HEK293 (cell line): ENCODE results near the gene NEK6.

Experiments
- CTCF ChIA-PET: fragments of 350-600 bp; formaldehyde crosslinking; extraction: SDS; loops from one replicate; lab custom pipeline; 2021; ENCODE audit warnings: antibody characterized with exemption; lab: Yijun Ruan, JAX
- POLR2A ChIA-PET: fragments of 300-600 bp; formaldehyde crosslinking; extraction: SDS; loops from one replicate; lab custom pipeline; 2020; ENCODE audit warnings: antibody characterized with exemption, inconsistent platforms; lab: Yijun Ruan, JAX
- H3K27ac ChIP-seq: fragments of 200-500 bp; sonication (Bioruptor generic); 2 replicates; pipeline ENCODE4 v1.5.1; 2014; ENCODE audit warnings: low read depth, low read length, control low read depth, inconsistent platforms; ENCODE audit errors: extremely low read depth
- H3K36me3 ChIP-seq, 2 experiments: fragments of 200-500 bp in 1 of 2; sonication (Bioruptor generic) in 1 of 2; 1 replicate in 1 of 2; 2 replicates in 1 of 2; pipeline ENCODE4 v1.5.1; 2014 to 2017; ENCODE audit warnings: inconsistent platforms in 2 of 2, low read length in 2 of 2; ENCODE audit not compliant: control insufficient read depth in 2 of 2, insufficient read depth in 1 of 2
- H3K4me1 ChIP-seq: fragments of 200-500 bp; sonication (Bioruptor generic); 2 replicates; pipeline ENCODE4 v1.5.1; 2014; ENCODE audit warnings: mild to moderate bottlenecking, low read length, inconsistent platforms; ENCODE audit not compliant: control insufficient read depth, insufficient read depth
- H3K4me3 ChIP-seq: 2 replicates; pipeline ENCODE4 v1.5.1; 2011; ENCODE audit warnings: low read depth, mild to moderate bottlenecking, control low read depth, low read length, moderate library complexity
- H3K9me3 ChIP-seq: fragments of 200-500 bp; sonication (Bioruptor generic); 2 replicates; pipeline ENCODE4 v1.5.1; 2014; ENCODE audit warnings: low read depth, low read length, inconsistent platforms; ENCODE audit not compliant: control insufficient read depth, insufficient read depth
- GLIS1 ChIP-seq: fragments of 450-650 bp; formaldehyde crosslinking; IDR thresholded peaks from 2 replicates; pipeline ENCODE4 v1.5.1; 2016; ENCODE audit warnings: missing biosample characterization, missing genetic modification characterization
- MYNN ChIP-seq: fragments of 450-650 bp; formaldehyde crosslinking; IDR thresholded peaks from 2 replicates; pipeline ENCODE4 v1.5.1; 2016; ENCODE audit warnings: missing biosample characterization, missing genetic modification characterization, borderline replicate concordance
- PRDM1 ChIP-seq: fragments of 450-650 bp; formaldehyde crosslinking; IDR thresholded peaks from 2 replicates; pipeline ENCODE4; 2016; ENCODE audit warnings: missing biosample characterization, missing genetic modification characterization
- SCRT1 ChIP-seq: fragments of 450-650 bp; formaldehyde crosslinking; IDR thresholded peaks from 2 replicates; pipeline ENCODE4 v1.5.1; 2016; ENCODE audit warnings: missing biosample characterization, missing genetic modification characterization, borderline replicate concordance
- SETDB1 ChIP-seq: IDR thresholded peaks from one replicate; pipeline ENCODE4 v1.6.1; 2017; ENCODE audit warnings: mild to moderate bottlenecking, low read length, moderate library complexity, mixed read lengths; ENCODE audit not compliant: insufficient read length
- YY1 ChIP-seq: fragments of 450-650 bp; formaldehyde crosslinking; IDR thresholded peaks from 2 replicates; pipeline ENCODE4 v1.5.1; 2018; ENCODE audit warnings: missing biosample characterization, missing genetic modification characterization
- ZNF10 ChIP-seq: fragments of 450-650 bp; formaldehyde crosslinking; IDR thresholded peaks from 2 replicates; pipeline ENCODE4 v1.5.1; 2017; ENCODE audit warnings: missing biosample characterization, missing genetic modification characterization
- ZNF138 ChIP-seq: fragments of 450-650 bp; formaldehyde crosslinking; IDR thresholded peaks from 2 replicates; pipeline ENCODE4 v1.5.1; 2016; ENCODE audit warnings: missing biosample characterization, missing genetic modification characterization, borderline replicate concordance
- ZNF16 ChIP-seq: fragments of 450-650 bp; formaldehyde crosslinking; IDR thresholded peaks from 2 replicates; pipeline ENCODE4 v1.5.1; 2016; ENCODE audit warnings: low read depth, missing biosample characterization, missing genetic modification characterization
- ZNF23 ChIP-seq: fragments of 450-650 bp; formaldehyde crosslinking; IDR thresholded peaks from 2 replicates; pipeline ENCODE4 v1.5.1; 2016; ENCODE audit warnings: missing biosample characterization, missing genetic modification characterization, borderline replicate concordance
- ZNF248 ChIP-seq: fragments of 450-650 bp; formaldehyde crosslinking; IDR thresholded peaks from 2 replicates; pipeline ENCODE4 v1.5.1; 2017; ENCODE audit warnings: missing biosample characterization, missing genetic modification characterization
- ZNF266 ChIP-seq: fragments of 450-650 bp; formaldehyde crosslinking; IDR thresholded peaks from 2 replicates; pipeline ENCODE4 v1.5.1; 2016; ENCODE audit warnings: missing biosample characterization, missing genetic modification characterization, low read depth
- ZNF354C ChIP-seq: fragments of 450-650 bp; formaldehyde crosslinking; IDR thresholded peaks from 2 replicates; pipeline ENCODE4 v1.5.1; 2016; ENCODE audit warnings: missing biosample characterization, missing genetic modification characterization, low read depth, borderline replicate concordance
- ZNF423 ChIP-seq: fragments of 450-650 bp; formaldehyde crosslinking; IDR thresholded peaks from 2 replicates; pipeline ENCODE4 v1.5.1; 2016; ENCODE audit warnings: missing biosample characterization, missing genetic modification characterization
- ZNF529 ChIP-seq: fragments of 450-650 bp; formaldehyde crosslinking; IDR thresholded peaks from 2 replicates; pipeline ENCODE4 v1.5.1; 2017; ENCODE audit warnings: missing genetic modification characterization, missing biosample characterization; ENCODE audit not compliant: insufficient replicate concordance
- ZNF544 ChIP-seq: fragments of 450-650 bp; formaldehyde crosslinking; IDR thresholded peaks from 2 replicates; pipeline ENCODE4 v1.5.0; 2017; ENCODE audit warnings: missing biosample characterization, missing genetic modification characterization
- ZNF626 ChIP-seq: fragments of 450-650 bp; sonication (Bioruptor Pico); formaldehyde crosslinking; IDR thresholded peaks from 2 replicates; pipeline ENCODE4 v1.5.1; 2018; ENCODE audit warnings: missing biosample characterization, missing genetic modification characterization, inconsistent platforms
- ZNF658 ChIP-seq: fragments of 450-650 bp; formaldehyde crosslinking; IDR thresholded peaks from 2 replicates; pipeline ENCODE4; 2016; ENCODE audit warnings: missing biosample characterization, missing genetic modification characterization
- TF ChIP-seq, protein P1 (sequence below): fragments of 450-650 bp; formaldehyde crosslinking; optimal IDR thresholded peaks from 2 replicates; pipeline ENCODE3; 2016; ENCODE audit warnings: missing biosample characterization, mild to moderate bottlenecking, missing genetic modification characterization
- TF ChIP-seq, protein P2 (sequence below): fragments of 450-650 bp; formaldehyde crosslinking; conservative IDR thresholded peaks from 2 replicates; pipeline ENCODE4 v1.5.1; 2016; ENCODE audit warnings: low read depth, missing biosample characterization, missing genetic modification characterization
- TF ChIP-seq, protein P3 (sequence below): fragments of 450-650 bp; formaldehyde crosslinking; IDR thresholded peaks from 2 replicates; pipeline ENCODE4 v1.5.1; 2016; ENCODE audit warnings: missing biosample characterization, missing genetic modification characterization, borderline replicate concordance
- TF ChIP-seq, protein P4 (sequence below): fragments of 450-650 bp; formaldehyde crosslinking; IDR thresholded peaks from 2 replicates; pipeline ENCODE4 v1.5.1; 2016; ENCODE audit warnings: missing biosample characterization, missing genetic modification characterization
- TF ChIP-seq, protein P5 (sequence below): fragments of 450-650 bp; formaldehyde crosslinking; IDR thresholded peaks from 2 replicates; pipeline ENCODE4 v1.5.1; 2017; ENCODE audit warnings: missing biosample characterization, missing genetic modification characterization

Gene NEK6

DNA sequence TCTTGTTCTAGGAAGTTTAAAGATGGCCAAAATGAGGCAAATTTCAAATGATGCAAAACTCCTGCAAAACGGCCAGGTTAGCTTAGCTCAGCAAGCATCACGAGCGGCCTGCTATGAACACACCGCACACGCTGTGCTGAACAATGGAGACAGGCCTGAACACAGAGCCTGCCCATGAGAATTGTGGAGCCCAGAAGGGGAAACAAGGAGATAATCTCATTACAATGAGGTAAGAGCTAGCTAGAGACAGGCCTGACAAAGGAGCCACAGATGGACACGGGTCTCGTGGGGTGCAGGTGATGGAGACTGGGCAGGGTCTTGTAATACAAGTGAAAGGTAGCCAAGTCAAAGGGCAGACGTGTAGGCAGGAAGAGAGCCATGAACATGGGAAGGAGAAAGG, 107.3 kb downstream of the NEK6 start:
- Histone ChIP-seq H3K4me1 (no peaks in the 10 kb centered on the region), H3K27ac (no peak overlapping the region), H3K9me3 (no peaks in the 10 kb centered on the region), H3K36me3 (peaks cover 0 to 3% of the 10 kb centered on the region in 2 experiments; a peak in 1 of 3 replicates), H3K4me3 (no peak overlapping the region)
- ChIA-PET POLR2A (no interaction called here), CTCF (interaction anchor here (0.5 to 0.7 kb wide), 3 partner anchors 25 to 460 kb away, joined by 3 read pairs; no protein-coding TSS in a partner anchor)
- TF ChIP-seq YY1 (tag by site-specific recombination) (no peak), ZNF266 (no peak), ZNF626 (tag by site-specific recombination) (no peak), ZNF354C (tag by site-specific recombination) (no peak), ZNF529 (tag by site-specific recombination) (no peak), ZNF423 (tag by site-specific recombination) (no peak), PRDM1 (no peak), ZNF23 (no peak), GLIS1 (tag by site-specific recombination) (no peak), ZNF16 (tag by site-specific recombination) (no peak), MYNN (tag by site-specific recombination) (no peak), ZNF138 (tag by site-specific recombination) (no peak), ZNF544 (tag by site-specific recombination) (no peak), SETDB1 (no peak)
- TF ChIP-seq, protein P1, sequence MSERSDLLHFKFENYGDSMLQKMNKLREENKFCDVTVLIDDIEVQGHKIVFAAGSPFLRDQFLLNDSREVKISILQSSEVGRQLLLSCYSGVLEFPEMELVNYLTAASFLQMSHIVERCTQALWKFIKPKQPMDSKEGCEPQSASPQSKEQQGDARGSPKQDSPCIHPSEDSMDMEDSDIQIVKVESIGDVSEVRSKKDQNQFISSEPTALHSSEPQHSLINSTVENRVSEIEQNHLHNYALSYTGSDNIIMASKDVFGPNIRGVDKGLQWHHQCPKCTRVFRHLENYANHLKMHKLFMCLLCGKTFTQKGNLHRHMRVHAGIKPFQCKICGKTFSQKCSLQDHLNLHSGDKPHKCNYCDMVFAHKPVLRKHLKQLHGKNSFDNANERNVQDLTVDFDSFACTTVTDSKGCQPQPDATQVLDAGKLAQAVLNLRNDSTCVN (tag by site-specific recombination), result no peak
- TF ChIP-seq, protein P2, sequence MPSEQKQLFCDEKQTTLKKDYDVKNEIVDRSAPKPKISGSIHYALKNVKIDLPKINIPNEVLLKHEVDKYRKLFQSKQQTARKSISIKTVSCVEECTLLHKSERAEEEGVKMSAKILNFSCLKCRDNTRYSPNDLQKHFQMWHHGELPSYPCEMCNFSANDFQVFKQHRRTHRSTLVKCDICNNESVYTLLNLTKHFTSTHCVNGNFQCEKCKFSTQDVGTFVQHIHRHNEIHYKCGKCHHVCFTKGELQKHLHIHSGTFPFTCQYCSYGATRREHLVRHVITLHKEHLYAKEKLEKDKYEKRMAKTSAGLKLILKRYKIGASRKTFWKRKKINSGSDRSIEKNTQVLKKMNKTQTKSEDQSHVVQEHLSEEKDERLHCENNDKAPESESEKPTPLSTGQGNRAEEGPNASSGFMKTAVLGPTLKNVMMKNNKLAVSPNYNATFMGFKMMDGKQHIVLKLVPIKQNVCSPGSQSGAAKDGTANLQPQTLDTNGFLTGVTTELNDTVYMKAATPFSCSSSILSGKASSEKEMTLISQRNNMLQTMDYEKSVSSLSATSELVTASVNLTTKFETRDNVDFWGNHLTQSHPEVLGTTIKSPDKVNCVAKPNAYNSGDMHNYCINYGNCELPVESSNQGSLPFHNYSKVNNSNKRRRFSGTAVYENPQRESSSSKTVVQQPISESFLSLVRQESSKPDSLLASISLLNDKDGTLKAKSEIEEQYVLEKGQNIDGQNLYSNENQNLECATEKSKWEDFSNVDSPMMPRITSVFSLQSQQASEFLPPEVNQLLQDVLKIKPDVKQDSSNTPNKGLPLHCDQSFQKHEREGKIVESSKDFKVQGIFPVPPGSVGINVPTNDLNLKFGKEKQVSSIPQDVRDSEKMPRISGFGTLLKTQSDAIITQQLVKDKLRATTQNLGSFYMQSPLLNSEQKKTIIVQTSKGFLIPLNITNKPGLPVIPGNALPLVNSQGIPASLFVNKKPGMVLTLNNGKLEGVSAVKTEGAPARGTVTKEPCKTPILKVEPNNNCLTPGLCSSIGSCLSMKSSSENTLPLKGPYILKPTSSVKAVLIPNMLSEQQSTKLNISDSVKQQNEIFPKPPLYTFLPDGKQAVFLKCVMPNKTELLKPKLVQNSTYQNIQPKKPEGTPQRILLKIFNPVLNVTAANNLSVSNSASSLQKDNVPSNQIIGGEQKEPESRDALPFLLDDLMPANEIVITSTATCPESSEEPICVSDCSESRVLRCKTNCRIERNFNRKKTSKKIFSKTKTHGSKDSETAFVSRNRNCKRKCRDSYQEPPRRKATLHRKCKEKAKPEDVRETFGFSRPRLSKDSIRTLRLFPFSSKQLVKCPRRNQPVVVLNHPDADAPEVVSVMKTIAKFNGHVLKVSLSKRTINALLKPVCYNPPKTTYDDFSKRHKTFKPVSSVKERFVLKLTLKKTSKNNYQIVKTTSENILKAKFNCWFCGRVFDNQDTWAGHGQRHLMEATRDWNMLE (tag by site-specific recombination), result no peak

DNA sequence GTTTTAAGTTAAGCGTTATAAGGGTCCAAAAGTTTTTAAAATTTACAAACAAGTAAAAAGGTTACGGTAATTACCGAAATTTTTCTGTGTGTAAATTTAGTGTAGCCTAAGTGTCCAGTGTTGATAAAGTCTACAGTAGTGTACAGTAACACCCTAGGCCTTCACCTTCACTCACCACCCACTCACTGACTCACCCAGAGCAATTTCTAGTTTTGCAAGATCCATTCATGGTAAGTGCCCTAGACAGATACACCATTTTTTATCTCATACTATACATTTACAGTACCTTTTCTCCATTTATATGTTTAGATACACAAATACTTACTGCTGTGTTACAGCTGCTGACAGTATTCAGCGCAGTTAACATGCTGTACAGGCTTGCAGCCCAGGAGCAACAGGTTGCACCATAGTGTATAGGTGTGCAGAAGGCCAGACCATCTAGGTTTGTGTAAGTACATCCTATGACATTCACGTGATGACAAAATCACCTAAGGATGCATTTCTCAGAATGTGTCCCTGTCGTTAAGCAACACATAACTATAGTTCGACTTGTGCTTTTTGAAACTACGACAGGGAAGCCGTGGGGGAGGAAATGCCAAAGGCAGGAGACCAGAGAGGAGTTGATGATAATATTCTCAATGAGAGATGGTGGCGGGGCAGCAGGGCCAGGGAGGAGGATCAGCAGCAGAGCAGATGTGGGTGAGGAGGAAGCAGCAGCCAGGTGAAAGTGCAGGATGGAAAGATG, 108.9 kb downstream of the NEK6 start:
- ChIA-PET CTCF (interaction anchor here (0.8 to 1.0 kb wide), 2 partner anchors 9 to 21 kb away, joined by 3 read pairs; no protein-coding TSS in a partner anchor), POLR2A (no interaction called here)
- no peak overlapping the region for H3K4me3 ChIP-seq
- H3K9me3 ChIP-seq, result no peaks in the 10 kb centered on the region
- peaks cover 2% of the 10 kb centered on the region; the same call in 1 of the 2 replicates for H3K4me1 ChIP-seq
- H3K27ac ChIP-seq, result no peak overlapping the region
- peaks cover 0 to 3% of the 10 kb centered on the region in 2 experiments; a peak in 1 of 3 replicates for H3K36me3 ChIP-seq
- TF ChIP-seq, protein P3, sequence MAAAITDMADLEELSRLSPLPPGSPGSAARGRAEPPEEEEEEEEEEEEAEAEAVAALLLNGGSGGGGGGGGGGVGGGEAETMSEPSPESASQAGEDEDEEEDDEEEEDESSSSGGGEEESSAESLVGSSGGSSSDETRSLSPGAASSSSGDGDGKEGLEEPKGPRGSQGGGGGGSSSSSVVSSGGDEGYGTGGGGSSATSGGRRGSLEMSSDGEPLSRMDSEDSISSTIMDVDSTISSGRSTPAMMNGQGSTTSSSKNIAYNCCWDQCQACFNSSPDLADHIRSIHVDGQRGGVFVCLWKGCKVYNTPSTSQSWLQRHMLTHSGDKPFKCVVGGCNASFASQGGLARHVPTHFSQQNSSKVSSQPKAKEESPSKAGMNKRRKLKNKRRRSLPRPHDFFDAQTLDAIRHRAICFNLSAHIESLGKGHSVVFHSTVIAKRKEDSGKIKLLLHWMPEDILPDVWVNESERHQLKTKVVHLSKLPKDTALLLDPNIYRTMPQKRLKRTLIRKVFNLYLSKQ (tag by site-specific recombination), result no peak
- TF ChIP-seq, protein P4, sequence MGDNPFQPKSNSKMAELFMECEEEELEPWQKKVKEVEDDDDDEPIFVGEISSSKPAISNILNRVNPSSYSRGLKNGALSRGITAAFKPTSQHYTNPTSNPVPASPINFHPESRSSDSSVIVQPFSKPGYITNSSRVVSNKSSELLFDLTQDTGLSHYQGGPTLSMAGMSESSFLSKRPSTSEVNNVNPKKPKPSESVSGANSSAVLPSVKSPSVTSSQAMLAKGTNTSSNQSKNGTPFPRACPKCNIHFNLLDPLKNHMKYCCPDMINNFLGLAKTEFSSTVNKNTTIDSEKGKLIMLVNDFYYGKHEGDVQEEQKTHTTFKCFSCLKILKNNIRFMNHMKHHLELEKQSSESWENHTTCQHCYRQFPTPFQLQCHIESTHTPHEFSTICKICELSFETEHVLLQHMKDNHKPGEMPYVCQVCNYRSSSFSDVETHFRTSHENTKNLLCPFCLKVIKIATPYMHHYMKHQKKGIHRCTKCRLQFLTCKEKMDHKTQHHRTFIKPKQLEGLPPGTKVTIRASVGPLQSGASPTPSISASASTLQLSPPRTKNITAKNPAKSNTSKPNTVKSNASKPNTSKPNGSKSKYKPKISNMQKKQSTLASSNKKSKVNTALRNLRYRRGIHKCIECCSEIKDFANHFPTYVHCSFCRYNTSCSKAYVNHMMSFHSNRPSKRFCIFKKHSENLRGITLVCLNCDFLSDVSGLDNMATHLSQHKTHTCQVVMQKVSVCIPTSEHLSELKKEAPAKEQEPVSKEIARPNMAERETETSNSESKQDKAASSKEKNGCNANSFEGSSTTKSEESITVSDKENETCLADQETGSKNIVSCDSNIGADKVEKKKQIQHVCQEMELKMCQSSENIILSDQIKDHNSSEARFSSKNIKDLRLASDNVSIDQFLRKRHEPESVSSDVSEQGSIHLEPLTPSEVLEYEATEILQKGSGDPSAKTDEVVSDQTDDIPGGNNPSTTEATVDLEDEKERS (tag by site-specific recombination), result no peak
- no peak for TF ChIP-seq ZNF10 (tag by site-specific recombination)
- TF ChIP-seq ZNF248 (tag by site-specific recombination), result no peak
- TF ChIP-seq, protein P5, sequence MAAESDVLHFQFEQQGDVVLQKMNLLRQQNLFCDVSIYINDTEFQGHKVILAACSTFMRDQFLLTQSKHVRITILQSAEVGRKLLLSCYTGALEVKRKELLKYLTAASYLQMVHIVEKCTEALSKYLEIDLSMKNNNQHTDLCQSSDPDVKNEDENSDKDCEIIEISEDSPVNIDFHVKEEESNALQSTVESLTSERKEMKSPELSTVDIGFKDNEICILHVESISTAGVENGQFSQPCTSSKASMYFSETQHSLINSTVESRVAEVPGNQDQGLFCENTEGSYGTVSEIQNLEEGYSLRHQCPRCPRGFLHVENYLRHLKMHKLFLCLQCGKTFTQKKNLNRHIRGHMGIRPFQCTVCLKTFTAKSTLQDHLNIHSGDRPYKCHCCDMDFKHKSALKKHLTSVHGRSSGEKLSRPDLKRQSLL (tag by site-specific recombination), result no peak
- peak; percentile 75; the same call in 1 of the 2 replicates for TF ChIP-seq SCRT1
- TF ChIP-seq ZNF658 (tag by site-specific recombination), result no peak
